GM20000 (cell line): Measurements from ENCODE around the gene SOWAHA.

ENCODE experiments used
- DNase-seq: peaks from one replicate; pipeline ENCODE4 v3.0.0; 2012; ENCODE audit warnings: low spot score
- CTCF ChIP-seq: IDR thresholded peaks from 2 replicates; pipeline ENCODE4 v1.5.1; 2012; ENCODE audit warnings: mild to moderate bottlenecking, control low read depth; ENCODE audit errors: extremely low read depth, missing control alignments

The SOWAHA gene

DNA sequence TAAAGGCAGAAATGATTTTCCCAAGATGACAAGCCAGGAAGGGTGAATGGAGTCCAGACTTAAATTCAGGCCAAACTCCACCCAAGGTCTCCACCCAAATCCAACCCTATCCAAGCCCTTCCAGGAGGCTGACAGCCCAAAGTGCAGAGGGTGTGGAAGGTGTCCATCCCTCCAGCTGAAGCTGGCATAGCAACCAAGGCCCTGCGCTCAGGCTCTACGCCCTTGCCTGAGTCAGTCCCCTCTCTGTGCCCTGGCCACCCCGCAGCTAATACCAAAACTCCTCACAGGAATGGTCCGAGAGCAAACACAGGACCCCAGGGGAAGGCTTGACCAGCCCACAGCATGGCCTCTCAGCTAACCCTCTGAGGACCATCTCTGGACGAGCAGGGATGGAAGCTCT, 38.2 kb upstream of the SOWAHA start:
- TF ChIP-seq CTCF = no peak
- DNase-seq = no peak

GRCh38 chr5:132775476-132775961, 37.6 kb upstream of the SOWAHA start:
- DNase-seq = no peak
- no peak for TF ChIP-seq CTCF

DNA sequence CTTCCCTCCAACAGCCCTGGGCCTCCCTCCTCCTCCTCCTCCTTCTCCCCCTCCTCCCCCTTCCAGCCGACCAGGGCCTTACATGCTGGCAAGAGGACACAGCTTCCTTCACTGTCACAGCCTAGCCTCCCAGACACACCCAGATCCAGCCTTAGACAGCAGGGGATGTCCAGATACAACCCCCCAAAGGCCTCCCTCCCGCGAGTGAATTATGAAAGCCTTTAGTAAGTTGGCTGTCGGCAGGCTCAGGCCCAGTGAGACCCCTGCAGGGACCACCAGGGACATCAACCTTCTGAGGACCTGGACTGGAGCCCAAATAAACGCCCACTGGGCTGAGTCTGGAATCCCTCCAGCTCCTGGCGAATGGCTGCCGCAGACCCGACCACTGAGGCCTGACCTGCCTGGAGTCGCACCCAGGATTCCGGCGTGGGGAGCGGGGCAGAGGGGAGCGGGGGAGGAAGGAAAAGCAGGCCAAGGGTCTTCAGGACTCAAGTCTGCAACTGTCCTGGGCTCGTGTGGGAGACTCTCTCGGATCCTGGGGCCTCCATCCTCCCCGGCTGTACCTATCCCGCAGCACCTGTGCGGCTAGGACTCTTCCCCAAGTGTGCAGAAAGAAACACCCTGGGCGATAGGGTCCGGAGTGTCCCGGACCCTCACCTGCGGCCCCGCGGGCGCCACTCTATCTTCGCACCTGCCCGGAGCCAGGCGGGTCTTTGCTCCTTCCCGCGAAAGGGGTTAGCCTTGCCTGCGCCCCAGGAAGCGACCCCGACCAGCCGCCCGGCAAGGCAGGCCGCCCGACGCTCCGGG, 36.8 kb upstream of the SOWAHA start:
- DNase-seq = no peak
- no peak for TF ChIP-seq CTCF

DNA sequence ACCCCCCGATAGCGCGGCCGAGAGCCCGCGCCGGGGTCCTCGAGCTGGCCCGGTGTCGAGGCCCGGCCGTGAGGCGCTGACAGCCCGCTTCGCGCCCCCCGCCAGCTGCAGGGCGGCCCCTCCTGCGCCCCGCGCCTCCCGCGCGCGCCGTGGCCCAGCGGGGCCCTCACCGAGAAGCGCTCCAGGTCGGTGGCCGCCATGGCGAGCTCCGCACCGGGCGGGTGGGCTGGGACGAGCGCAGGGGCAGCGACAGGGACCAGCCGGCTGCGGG, 36.2 kb upstream of the SOWAHA start:
- no peak for DNase-seq
- no peak for TF ChIP-seq CTCF

DNA sequence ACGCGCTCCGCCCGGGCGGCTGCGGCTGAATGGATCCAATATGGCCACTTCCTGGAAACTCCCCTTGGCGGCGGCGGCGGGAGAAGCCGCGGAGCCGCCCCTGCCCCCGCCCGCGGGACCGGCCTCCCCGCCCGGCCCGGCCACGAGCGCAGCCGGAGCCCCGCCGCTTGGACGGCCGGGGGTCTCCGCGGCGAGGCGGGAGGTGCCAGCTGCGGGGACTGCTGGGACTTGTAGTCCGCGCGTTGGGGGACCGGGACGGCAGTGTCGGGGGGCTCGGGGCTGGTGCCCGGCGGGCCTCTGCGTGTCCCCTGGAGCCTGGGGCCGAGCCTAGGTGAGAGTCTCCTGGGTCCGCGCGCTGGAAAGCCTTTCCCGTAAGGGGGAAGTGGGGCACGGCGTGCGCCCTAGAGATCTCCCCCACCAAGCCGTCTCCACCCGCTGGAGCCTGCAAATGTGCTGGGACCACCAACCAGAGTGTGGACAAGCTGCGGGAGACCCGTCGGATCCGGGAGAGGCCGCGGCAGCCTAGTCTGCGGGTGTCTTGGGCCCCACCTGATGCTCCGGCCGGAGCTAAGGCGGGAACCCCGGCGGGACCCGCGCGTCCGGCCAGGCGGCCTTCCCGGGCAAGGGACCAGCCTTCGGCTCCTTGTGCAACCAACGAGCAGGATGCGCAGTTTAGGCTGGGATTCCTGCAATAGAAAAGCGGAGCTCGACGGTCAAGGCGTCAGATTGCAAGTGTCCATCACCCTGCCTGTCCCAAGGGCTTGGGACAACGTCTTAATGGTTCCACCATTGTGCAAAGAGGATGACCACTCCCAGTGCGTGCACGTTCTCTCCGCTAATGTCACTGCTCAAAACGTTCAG, 35.7 kb upstream of the SOWAHA start, which contains the start of gene SEPTIN8:
Gene SEPTIN8, minus strand, starts transcription at position 31 of the 861 bp plus-strand sequence. CDS start 102 bp downstream, outside the sequence.
- TF ChIP-seq CTCF = no peak
- peak; percentile 91 for DNase-seq

GRCh38 chr5:132778129-132778528, 35.0 kb upstream of the SOWAHA start:
- DNase-seq = no peak
- no peak for TF ChIP-seq CTCF

- no peak for DNase-seq
- no peak for TF ChIP-seq CTCF
Observed at GRCh38 chr5:132778856-132779255, 34.2 kb upstream of the SOWAHA start.
